ENCODE data around the gene NDUFAB1. TPM values are rescaled to one million over a fixed set of nuclear protein-coding genes. Genes with fewer than 3 reads are reported as not detected.
"Not testable (repeated sequence)": the region's sequence is repeated elsewhere in the genome, so short reads cannot be mapped to it uniquely, and the experiment has no call there.

NDUFAB1 gene
- total and polyA plus RNA-seq, 2 experiments from 2014 or later, result 119 to 243 TPM

DNA sequence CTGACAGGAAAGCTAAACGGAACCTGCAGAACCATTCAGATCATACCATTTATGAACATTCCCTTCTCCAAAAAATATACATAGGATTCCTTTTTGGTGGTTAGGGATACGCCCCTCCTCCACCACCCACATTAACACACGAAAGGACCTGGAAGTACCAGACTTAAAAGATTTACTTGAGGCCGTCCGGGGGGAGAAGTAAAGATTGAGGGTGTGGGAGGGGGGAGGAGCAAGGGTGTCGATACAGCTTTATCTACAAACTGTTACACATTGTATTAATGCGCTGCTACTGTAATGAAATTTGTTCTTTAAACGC lies 44.5 kb upstream of the NDUFAB1 start:
- TF ChIP-seq, protein P1, sequence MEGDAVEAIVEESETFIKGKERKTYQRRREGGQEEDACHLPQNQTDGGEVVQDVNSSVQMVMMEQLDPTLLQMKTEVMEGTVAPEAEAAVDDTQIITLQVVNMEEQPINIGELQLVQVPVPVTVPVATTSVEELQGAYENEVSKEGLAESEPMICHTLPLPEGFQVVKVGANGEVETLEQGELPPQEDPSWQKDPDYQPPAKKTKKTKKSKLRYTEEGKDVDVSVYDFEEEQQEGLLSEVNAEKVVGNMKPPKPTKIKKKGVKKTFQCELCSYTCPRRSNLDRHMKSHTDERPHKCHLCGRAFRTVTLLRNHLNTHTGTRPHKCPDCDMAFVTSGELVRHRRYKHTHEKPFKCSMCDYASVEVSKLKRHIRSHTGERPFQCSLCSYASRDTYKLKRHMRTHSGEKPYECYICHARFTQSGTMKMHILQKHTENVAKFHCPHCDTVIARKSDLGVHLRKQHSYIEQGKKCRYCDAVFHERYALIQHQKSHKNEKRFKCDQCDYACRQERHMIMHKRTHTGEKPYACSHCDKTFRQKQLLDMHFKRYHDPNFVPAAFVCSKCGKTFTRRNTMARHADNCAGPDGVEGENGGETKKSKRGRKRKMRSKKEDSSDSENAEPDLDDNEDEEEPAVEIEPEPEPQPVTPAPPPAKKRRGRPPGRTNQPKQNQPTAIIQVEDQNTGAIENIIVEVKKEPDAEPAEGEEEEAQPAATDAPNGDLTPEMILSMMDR (IDR thresholded peaks at IDR 0.05; ENCODE audit: poor library complexity), result no peak
- TF ChIP-seq EZH2phosphoT487 (IDR thresholded peaks at IDR 0.05; ENCODE audit: low read depth, severe bottlenecking, unreplicated experiment), result no peak
- no peak for TF ChIP-seq EZH2 (IDR thresholded peaks at IDR 0.05; ENCODE audit: borderline replicate concordance)
- peak overlapping the region; percentile 75 for H3K4me2 ChIP-seq
- no peaks in the 10 kb centered on the region for H3K36me3 ChIP-seq (replicated peaks; ENCODE audit: insufficient read depth, low read depth)
- WGBS (ENCODE audit: low lambda C conversion rate, missing lambda C conversion rate), result 34% methylated on average over 8 of the region's 8 CpGs
- H3K27ac ChIP-seq, result peak overlapping the region; percentile 91
- H3K4me1 ChIP-seq (ENCODE audit: insufficient read depth), result no peaks in the 10 kb centered on the region
- H3K4me3 ChIP-seq, result peak overlapping the region; percentile 52
- H3K79me2 ChIP-seq, result peaks cover 32% of the 10 kb centered on the region
- no peaks in the 10 kb centered on the region for H3K27me3 ChIP-seq
- no peak for DNase-seq (ENCODE audit: low spot score)
- no peaks in the 10 kb centered on the region for H3K9me2 ChIP-seq (replicated peaks; ENCODE audit: insufficient read depth)
- H2AFZ ChIP-seq, result peak overlapping the region; percentile 64
- no peaks in the 10 kb centered on the region for H4K20me1 ChIP-seq (ENCODE audit: insufficient read depth, poor library complexity, severe bottlenecking)
- no peaks in the 10 kb centered on the region for H3K9me3 ChIP-seq (ENCODE audit: low read depth)

DNA sequence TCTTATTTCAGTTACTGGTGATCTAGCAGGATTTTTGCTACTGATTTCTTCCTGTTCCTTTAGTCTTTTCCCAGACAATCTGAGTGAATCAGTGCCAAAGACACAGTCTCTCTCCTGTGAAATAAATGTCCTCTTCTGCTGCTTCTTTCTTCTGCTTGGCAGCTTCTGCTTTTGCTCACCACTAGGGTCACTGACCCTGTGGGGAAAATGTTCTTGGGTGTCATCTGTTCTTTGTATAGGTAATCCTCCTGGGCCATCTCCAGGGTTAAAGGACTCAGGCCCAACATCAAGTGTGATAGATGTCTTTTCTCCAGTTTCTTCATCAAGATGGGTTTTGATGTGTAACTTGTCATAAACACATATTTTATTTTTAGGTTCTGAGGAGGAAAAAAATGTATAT lies 39.8 kb upstream of the NDUFAB1 start:
- peaks cover 4% of the 10 kb centered on the region for H3K79me2 ChIP-seq
- no peaks in the 10 kb centered on the region for H4K20me1 ChIP-seq (ENCODE audit: insufficient read depth, poor library complexity, severe bottlenecking)
- no peaks in the 10 kb centered on the region for H3K27me3 ChIP-seq
- no peak for DNase-seq (ENCODE audit: low spot score)
- no peaks in the 10 kb centered on the region for H3K4me1 ChIP-seq (ENCODE audit: insufficient read depth)
- no peaks in the 10 kb centered on the region for H3K9me3 ChIP-seq (ENCODE audit: low read depth)
- H3K4me2 ChIP-seq, result no peak overlapping the region
- no peak overlapping the region for H3K4me3 ChIP-seq
- H2AFZ ChIP-seq, result no peak overlapping the region
- H3K27ac ChIP-seq, result no peak overlapping the region
- H3K9me2 ChIP-seq (replicated peaks; ENCODE audit: insufficient read depth), result no peaks in the 10 kb centered on the region
- no peak for TF ChIP-seq EZH2 (IDR thresholded peaks at IDR 0.05; ENCODE audit: borderline replicate concordance)
- TF ChIP-seq, protein P1 (IDR thresholded peaks at IDR 0.05; ENCODE audit: poor library complexity), result no peak
- no peak for TF ChIP-seq EZH2phosphoT487 (IDR thresholded peaks at IDR 0.05; ENCODE audit: low read depth, severe bottlenecking, unreplicated experiment)
- H3K36me3 ChIP-seq (replicated peaks; ENCODE audit: insufficient read depth, low read depth), result no peaks in the 10 kb centered on the region

DNA sequence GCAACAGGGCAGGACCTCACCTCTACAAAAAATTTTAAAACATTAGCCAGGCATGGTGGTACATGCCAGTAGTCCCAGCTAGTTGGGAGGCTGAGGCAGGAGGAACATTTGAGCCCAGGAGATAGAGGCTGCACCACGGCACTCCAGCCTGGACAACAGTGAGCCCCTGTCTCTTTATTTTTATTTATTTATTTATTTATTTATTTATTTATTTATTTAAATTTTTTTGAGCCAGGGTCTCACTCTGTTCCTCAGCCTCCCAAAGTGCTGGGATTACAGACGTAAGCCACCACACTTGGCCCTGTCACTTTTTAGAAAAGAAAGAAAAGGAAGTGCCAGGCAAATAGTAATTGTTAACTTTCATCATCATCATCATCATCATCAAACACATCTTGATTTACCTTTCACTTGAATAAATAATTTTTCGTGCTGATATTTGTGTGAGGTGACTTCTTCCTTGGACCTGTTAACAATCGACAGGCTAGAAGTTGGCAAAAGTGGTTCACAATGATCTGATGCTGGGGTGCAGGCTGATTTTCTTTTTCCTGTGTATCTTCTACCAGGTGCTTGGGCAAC lies 38.4 kb upstream of the NDUFAB1 start:
- no peak for DNase-seq (ENCODE audit: low spot score)
- 85% methylated on average over 4 of the region's 4 CpGs for WGBS (ENCODE audit: low lambda C conversion rate, missing lambda C conversion rate)
- no peak overlapping the region for H3K4me3 ChIP-seq
- H3K9me2 ChIP-seq (replicated peaks; ENCODE audit: insufficient read depth), result no peaks in the 10 kb centered on the region
- no peak overlapping the region for H3K27ac ChIP-seq
- no peak overlapping the region for H2AFZ ChIP-seq
- H3K4me1 ChIP-seq (ENCODE audit: insufficient read depth), result no peaks in the 10 kb centered on the region
- H4K20me1 ChIP-seq (ENCODE audit: insufficient read depth, poor library complexity, severe bottlenecking), result no peaks in the 10 kb centered on the region
- H3K79me2 ChIP-seq, result no peaks in the 10 kb centered on the region
- no peak for TF ChIP-seq EZH2phosphoT487 (IDR thresholded peaks at IDR 0.05; ENCODE audit: low read depth, severe bottlenecking, unreplicated experiment)
- TF ChIP-seq, protein P1 (IDR thresholded peaks at IDR 0.05; ENCODE audit: poor library complexity), result no peak
- no peak overlapping the region for H3K4me2 ChIP-seq
- H3K27me3 ChIP-seq, result no peaks in the 10 kb centered on the region
- H3K9me3 ChIP-seq (ENCODE audit: low read depth), result no peaks in the 10 kb centered on the region
- no peaks in the 10 kb centered on the region for H3K36me3 ChIP-seq (replicated peaks; ENCODE audit: insufficient read depth, low read depth)

DNA sequence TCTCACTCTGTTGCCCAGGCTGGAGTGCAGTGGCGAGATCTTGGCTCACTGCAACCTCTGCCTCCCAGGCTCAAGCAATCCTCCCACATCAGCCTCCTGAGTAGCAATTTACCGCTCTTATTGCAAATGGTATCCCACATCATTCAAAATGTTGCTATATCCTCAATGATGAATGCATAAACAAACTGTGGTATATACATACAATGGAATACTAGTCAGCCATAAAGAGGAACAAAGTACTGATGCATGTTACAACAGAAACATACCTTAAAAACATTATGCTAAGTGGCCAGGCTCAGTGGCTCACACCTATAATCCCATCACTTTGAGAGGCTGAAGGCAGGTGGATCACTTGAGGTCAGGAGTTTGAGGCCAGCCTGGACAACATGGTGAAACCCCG lies 35.8 kb upstream of the NDUFAB1 start:
- H4K20me1 ChIP-seq (ENCODE audit: insufficient read depth, poor library complexity, severe bottlenecking); H3K4me3 ChIP-seq; H3K4me2 ChIP-seq; H3K4me1 ChIP-seq (ENCODE audit: insufficient read depth); H2AFZ ChIP-seq; H3K9me3 ChIP-seq (ENCODE audit: low read depth); H3K9me2 ChIP-seq (replicated peaks; ENCODE audit: insufficient read depth); H3K36me3 ChIP-seq (replicated peaks; ENCODE audit: insufficient read depth, low read depth); H3K27me3 ChIP-seq; DNase-seq (ENCODE audit: low spot score); H3K27ac ChIP-seq; H3K79me2 ChIP-seq: not testable (repeated sequence)
- WGBS (ENCODE audit: low lambda C conversion rate, missing lambda C conversion rate), result 83% methylated on average over 3 of the region's 3 CpGs

Data from hepatocyte (in vitro differentiated cells).